Skin epidermis (tissue), 12 donors: ENCODE results near the gene ZNF521.
"Not testable (repeated sequence)": the region's sequence is repeated elsewhere in the genome, so short reads cannot be mapped to it uniquely, and the experiment has no call there.

ENCODE experiments used
- H3K27ac ChIP-seq, 21 experiments: fragments of 200-600 bp; sonication (generic) in 11 of 21; one replicate each; pipeline ENCODE4 v1.5.0; 2020; ENCODE audit warnings: mild to moderate bottlenecking in 3 of 21, inconsistent platforms in 2 of 21, moderate library complexity in 2 of 21
- H3K4me3 ChIP-seq, 7 experiments: fragments of 200-600 bp; sonication (generic) in 2 of 7; one replicate each; pipeline ENCODE4 v1.5.0; 2020; ENCODE audit warnings: inconsistent platforms in 2 of 7, mild to moderate bottlenecking in 2 of 7, moderate library complexity in 1 of 7

Gene ZNF521

GRCh38 chr18:25275412-25276001 is 76.5 kb downstream of the ZNF521 start:
- Histone ChIP-seq H3K4me3 (no peak overlapping the region), H3K27ac (peak overlapping the region in 1 of 21 experiments; percentile 8)

- Histone ChIP-seq H3K4me3 (no peak overlapping the region), H3K27ac (no peak overlapping the region)
These were observed 77.0 kb downstream of the ZNF521 start for GRCh38 chr18:25274926-25275325.

- not testable (repeated sequence) for H3K27ac ChIP-seq
These were observed 84.9 kb downstream of the ZNF521 start for GRCh38 chr18:25266931-25267527.

GRCh38 chr18:25262920-25263319 is 89.0 kb downstream of the ZNF521 start:
- Histone ChIP-seq H3K27ac (no peak overlapping the region), H3K4me3 (no peak overlapping the region)

More at GRCh38 chr18:25266931-25267527, 84.9 kb downstream of the ZNF521 start:
- H3K4me3 ChIP-seq: not testable (repeated sequence)

- H3K27ac ChIP-seq: no peak overlapping the region
- no peak overlapping the region for H3K4me3 ChIP-seq
These were observed 90.2 kb downstream of the ZNF521 start for GRCh38 chr18:25261768-25262167.

- Histone ChIP-seq H3K27ac (no peak overlapping the region), H3K4me3 (no peak overlapping the region)
These were observed 95.5 kb downstream of the ZNF521 start for GRCh38 chr18:25256439-25256838.

GRCh38 chr18:25253779-25254178 is 98.2 kb downstream of the ZNF521 start:
- Histone ChIP-seq H3K4me3 (no peak overlapping the region), H3K27ac (no peak overlapping the region)

- no peak overlapping the region for H3K27ac ChIP-seq
These were observed 98.8 kb downstream of the ZNF521 start for GRCh38 chr18:25253136-25253535.

GRCh38 chr18:25251068-25251467 is 100.9 kb downstream of the ZNF521 start:
- Histone ChIP-seq H3K4me3 (no peak overlapping the region), H3K27ac (peak overlapping the region in 1 of 21 experiments; percentile 4)

More at GRCh38 chr18:25253136-25253535, 98.8 kb downstream of the ZNF521 start:
- H3K4me3 ChIP-seq: no peak overlapping the region

GRCh38 chr18:25250474-25250851 is 101.5 kb downstream of the ZNF521 start:
- peak overlapping the region in 3 of 21 experiments; percentile 4 to 35 (median 7) for H3K27ac ChIP-seq
- no peak overlapping the region for H3K4me3 ChIP-seq

- Histone ChIP-seq H3K27ac (no peak overlapping the region), H3K4me3 (no peak overlapping the region)
These were observed 103.2 kb downstream of the ZNF521 start for GRCh38 chr18:25248755-25249154.

GRCh38 chr18:25247725-25248124 is 104.2 kb downstream of the ZNF521 start:
- no peak overlapping the region for H3K4me3 ChIP-seq
- H3K27ac ChIP-seq: no peak overlapping the region

GRCh38 chr18:25244924-25245698 is 106.9 kb downstream of the ZNF521 start:
- Histone ChIP-seq H3K27ac (peak overlapping the region in 1 of 21 experiments; percentile 16), H3K4me3 (no peak overlapping the region)

GRCh38 chr18:25244170-25244569 is 107.8 kb downstream of the ZNF521 start:
- Histone ChIP-seq H3K27ac (peak overlapping the region in 1 of 21 experiments; percentile 27), H3K4me3 (no peak overlapping the region)

GRCh38 chr18:25243754-25244153 is 108.2 kb downstream of the ZNF521 start:
- H3K4me3 ChIP-seq: no peak overlapping the region
- H3K27ac ChIP-seq: peak overlapping the region in 1 of 21 experiments; percentile 27

- no peak overlapping the region for H3K27ac ChIP-seq
- H3K4me3 ChIP-seq: no peak overlapping the region
These were observed 108.7 kb downstream of the ZNF521 start for GRCh38 chr18:25243257-25243656.

GRCh38 chr18:25240420-25240770 is 111.6 kb downstream of the ZNF521 start:
- H3K4me3 ChIP-seq: no peak overlapping the region
- peak overlapping the region in 1 of 21 experiments; percentile 9 for H3K27ac ChIP-seq

GRCh38 chr18:25239581-25240419 is 112.2 kb downstream of the ZNF521 start:
- no peak overlapping the region for H3K4me3 ChIP-seq
- peak overlapping the region in 6 of 21 experiments; percentile 1 to 41 (median 13) for H3K27ac ChIP-seq

GRCh38 chr18:25239151-25239550 is 112.8 kb downstream of the ZNF521 start:
- Histone ChIP-seq H3K27ac (peak overlapping the region in 5 of 21 experiments; percentile 1 to 41 (median 10)), H3K4me3 (no peak overlapping the region)
